Suprapubic skin (tissue), 4 donors: Measurements from ENCODE around the gene CDH4.

Source experiments
- EP300 ChIP-seq: sonication (generic); formaldehyde crosslinking; IDR thresholded peaks from one replicate; pipeline ENCODE4 v1.6.1; 2017; ENCODE audit warnings: antibody characterized with exemption
- POLR2A ChIP-seq, 2 donors: fragments of 450-650 bp; IDR thresholded peaks; one replicate each; pipeline ENCODE4 v1.6.1; 2017; ENCODE audit warnings: antibody characterized with exemption in 2 of 2, mild to moderate bottlenecking in 2 of 2, moderate library complexity in 2 of 2
- POLR2AphosphoS5 ChIP-seq, 3 donors: sonication (generic); formaldehyde crosslinking; IDR thresholded peaks; one replicate each; pipeline ENCODE4 v1.6.1; 2017; ENCODE audit warnings: antibody characterized with exemption in 3 of 3
- TF ChIP-seq, protein P1 (sequence below), 2 donors: fragments of 200-600 bp in 1 of 2; fragments of 450-650 bp in 1 of 2; sonication (generic) in 1 of 2; IDR thresholded peaks; one replicate each; pipeline ENCODE4 v1.5.1; 2016 to 2019; ENCODE audit warnings: antibody characterized with exemption in 2 of 2, mild to moderate bottlenecking in 1 of 2, moderate library complexity in 1 of 2

DNA sequence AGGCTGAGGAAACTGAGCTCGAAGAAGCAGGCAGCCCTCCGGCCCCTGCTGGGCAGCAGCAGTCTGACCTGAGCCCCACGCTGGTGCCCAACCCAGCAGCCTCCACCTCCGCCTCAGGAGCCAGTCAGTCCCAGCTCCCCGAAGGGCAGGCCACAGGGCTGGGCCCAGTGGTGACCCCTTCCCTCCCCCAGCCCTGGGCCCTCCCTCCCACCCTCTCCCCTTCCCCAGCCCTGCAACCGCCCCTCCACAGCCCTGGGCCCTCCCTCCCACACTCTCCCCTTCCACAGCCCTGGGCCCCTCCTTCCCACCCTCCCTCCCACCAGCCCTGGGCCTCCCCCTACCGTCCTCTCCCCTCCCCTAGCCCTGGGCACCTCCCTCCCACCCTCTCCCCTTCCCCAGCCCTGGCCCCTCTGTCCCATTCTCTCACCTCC, 698.6 kb downstream of the CDH4 start:
- TF ChIP-seq, protein P1, sequence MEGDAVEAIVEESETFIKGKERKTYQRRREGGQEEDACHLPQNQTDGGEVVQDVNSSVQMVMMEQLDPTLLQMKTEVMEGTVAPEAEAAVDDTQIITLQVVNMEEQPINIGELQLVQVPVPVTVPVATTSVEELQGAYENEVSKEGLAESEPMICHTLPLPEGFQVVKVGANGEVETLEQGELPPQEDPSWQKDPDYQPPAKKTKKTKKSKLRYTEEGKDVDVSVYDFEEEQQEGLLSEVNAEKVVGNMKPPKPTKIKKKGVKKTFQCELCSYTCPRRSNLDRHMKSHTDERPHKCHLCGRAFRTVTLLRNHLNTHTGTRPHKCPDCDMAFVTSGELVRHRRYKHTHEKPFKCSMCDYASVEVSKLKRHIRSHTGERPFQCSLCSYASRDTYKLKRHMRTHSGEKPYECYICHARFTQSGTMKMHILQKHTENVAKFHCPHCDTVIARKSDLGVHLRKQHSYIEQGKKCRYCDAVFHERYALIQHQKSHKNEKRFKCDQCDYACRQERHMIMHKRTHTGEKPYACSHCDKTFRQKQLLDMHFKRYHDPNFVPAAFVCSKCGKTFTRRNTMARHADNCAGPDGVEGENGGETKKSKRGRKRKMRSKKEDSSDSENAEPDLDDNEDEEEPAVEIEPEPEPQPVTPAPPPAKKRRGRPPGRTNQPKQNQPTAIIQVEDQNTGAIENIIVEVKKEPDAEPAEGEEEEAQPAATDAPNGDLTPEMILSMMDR (IDR thresholded peaks at IDR 0.05): no peak
- TF ChIP-seq POLR2A (IDR thresholded peaks at IDR 0.05): no peak
- no peak for TF ChIP-seq POLR2AphosphoS5 (IDR thresholded peaks at IDR 0.05)
- TF ChIP-seq EP300: no peak
